Measurements from ENCODE around the gene CALML4.

CALML4 gene

GRCh38 chr15:68199340-68199739 is 5.8 kb downstream of the CALML4 start:
- TF ChIP-seq, protein P1, sequence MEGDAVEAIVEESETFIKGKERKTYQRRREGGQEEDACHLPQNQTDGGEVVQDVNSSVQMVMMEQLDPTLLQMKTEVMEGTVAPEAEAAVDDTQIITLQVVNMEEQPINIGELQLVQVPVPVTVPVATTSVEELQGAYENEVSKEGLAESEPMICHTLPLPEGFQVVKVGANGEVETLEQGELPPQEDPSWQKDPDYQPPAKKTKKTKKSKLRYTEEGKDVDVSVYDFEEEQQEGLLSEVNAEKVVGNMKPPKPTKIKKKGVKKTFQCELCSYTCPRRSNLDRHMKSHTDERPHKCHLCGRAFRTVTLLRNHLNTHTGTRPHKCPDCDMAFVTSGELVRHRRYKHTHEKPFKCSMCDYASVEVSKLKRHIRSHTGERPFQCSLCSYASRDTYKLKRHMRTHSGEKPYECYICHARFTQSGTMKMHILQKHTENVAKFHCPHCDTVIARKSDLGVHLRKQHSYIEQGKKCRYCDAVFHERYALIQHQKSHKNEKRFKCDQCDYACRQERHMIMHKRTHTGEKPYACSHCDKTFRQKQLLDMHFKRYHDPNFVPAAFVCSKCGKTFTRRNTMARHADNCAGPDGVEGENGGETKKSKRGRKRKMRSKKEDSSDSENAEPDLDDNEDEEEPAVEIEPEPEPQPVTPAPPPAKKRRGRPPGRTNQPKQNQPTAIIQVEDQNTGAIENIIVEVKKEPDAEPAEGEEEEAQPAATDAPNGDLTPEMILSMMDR (IDR thresholded peaks at IDR 0.05; ENCODE audit: extremely low read depth, missing control alignments) = no peak
- no peak for DNase-seq (ENCODE audit: low spot score)

- no peak for DNase-seq (ENCODE audit: low spot score)
- TF ChIP-seq, protein P1 (IDR thresholded peaks at IDR 0.05; ENCODE audit: extremely low read depth, missing control alignments) = no peak
Observed at GRCh38 chr15:68197661-68198437, 7.3 kb downstream of the CALML4 start.

- TF ChIP-seq, protein P1 (IDR thresholded peaks at IDR 0.05; ENCODE audit: extremely low read depth, missing control alignments) = no peak
Observed at GRCh38 chr15:68197170-68197492, 8.0 kb downstream of the CALML4 start.

GRCh38 chr15:68196445-68197169 is 8.5 kb downstream of the CALML4 start:
- TF ChIP-seq, protein P1 (IDR thresholded peaks at IDR 0.05; ENCODE audit: extremely low read depth, missing control alignments) = no peak
- DNase-seq (ENCODE audit: low spot score) = no peak

More at GRCh38 chr15:68197170-68197492, 8.0 kb downstream of the CALML4 start:
- no peak for DNase-seq (ENCODE audit: low spot score)

DNA sequence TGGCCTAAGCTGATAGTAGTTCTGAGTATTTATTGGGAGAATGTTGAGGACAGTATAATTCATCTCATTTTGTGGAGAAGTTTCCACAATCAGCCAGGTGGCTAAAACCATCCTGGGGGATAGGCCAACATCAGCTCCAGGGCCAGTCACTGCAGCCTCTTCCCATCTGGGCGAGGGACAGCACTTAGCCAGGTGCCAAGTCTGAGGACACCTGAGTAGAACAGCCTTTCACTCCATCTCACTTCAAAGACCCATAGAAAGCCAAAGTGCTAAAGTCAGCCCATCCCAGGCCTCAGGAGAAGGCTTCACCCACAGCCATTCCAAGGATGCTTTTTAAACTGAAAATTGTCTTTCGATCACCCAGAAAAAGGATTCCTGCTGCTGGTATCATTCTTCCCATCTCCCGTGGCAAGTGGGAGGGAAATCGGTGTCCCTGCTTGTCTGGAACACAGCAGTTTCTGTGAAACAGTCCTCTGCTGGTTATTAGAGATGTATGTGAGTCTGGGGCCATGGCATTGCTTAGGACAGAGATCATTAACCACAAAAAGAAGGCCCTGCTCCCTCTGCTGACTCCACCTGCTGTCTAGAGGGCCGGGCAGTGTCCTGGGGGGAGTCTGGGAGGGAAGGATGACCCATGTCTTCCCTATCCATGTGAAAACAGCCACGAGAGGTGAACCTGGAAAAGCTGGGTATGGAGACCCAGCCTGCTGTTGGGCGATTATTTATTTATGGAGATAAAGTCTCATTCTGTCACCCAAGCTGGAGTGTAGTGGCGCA is 9.6 kb downstream of the CALML4 start:
- DNase-seq (ENCODE audit: low spot score) = no peak
- TF ChIP-seq, protein P1 (IDR thresholded peaks at IDR 0.05; ENCODE audit: extremely low read depth, missing control alignments) = no peak

DNA sequence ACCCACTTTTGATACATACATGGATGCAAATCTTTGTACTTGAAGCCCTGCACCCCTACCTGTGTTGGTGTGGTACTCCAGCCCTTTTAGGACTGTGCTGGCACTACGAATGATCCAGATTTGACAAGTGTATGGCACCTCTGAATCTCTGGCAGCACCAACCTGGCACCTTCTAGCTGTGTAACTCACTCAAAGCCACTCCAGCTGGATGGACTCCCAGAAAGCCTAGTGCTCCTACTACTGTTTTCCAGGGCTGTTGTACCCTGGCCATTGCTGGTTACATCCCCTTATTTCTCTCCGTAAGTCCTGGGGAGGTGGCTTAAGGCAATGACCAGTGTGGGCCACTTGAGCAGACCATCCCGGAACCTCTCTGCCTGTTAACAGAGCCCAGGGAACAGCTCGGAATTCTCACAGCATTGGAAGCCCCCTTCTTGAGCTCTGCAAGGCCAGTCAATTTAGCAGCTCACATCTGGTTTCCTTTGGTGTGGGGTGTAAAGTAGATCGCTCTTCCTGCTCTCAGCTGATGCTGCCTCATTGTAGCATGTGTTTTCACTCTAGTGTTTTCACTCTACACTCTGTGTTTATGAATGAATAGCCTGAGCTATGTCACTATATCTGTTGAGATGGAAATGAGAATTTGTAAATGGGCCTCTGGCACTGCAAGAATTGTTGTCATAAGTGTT is 12.2 kb downstream of the CALML4 start:
- DNase-seq (ENCODE audit: low spot score) = no peak
- TF ChIP-seq, protein P1 (IDR thresholded peaks at IDR 0.05; ENCODE audit: extremely low read depth, missing control alignments) = no peak

Data from GM20000 (cell line).